Measurements from ENCODE around the gene MGMT. TPM values are rescaled to one million over a fixed set of nuclear protein-coding genes. Genes with fewer than 3 reads are reported as not detected.

MGMT gene
- total RNA-seq, 3 donors from 2014 or later: 34.1 to 57.8 (median 46.7) TPM

DNA sequence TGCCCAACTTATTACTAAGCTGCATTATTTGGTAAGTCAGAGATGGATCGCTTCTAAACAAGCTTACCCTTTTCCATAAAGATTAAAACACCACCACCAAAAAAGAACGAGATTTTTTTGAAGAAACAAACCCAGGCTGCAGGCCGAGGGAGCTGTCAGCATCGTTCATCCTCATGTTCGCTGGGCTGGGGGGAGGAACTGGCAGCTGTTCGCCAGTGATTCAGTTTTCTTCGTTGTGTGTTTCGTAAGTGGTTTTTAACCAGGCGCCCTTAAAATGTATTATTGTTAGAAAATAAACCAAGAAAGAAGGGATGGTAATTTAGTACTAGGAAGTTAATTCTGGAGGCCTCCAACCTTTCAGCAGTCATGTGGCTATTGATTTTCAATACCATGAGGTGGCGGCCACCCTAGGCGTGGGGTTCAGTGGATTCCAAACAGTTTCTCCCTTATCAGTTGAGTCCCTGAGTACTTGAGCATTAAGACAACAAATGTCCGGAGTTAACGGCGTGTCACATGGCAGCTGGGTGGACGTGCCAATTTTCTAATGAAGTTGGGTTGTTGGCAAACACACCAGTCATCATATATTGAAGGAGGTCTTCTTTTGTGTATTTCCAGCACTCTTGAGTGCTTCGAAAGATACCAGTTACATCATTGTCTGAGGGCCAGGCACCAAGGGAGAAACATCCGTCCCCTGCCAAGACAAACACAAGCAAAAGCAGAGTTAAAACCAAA lies 323.8 kb downstream of the MGMT start:
- DNase-seq (ENCODE audit: low spot score in 2 of 2): no peak
- no peaks in the 10 kb centered on the region for H3K9me3 ChIP-seq

DNA sequence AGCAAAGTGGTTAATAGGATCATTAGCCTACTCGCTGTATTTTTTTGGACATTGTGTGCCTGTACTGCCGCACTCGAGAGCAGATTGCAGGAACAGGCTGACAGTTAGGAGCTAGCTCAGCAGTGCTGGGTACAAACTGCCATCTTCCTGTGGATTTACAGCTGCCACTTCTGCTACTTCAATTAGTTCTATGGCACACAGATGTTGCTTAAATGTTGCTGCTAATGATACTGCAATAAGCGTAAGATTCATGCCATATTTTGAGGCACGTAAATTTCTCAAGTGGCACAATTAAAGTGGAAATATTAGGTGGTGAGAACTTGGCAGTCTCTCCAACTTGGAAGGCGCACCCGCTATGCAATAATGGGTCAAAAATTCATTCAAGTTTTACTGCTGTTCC lies 325.1 kb downstream of the MGMT start:
- intact Hi-C loops (cut with DNase I; ENCODE audit: low total_unique reads): no loop called here
- TF ChIP-seq, protein P1, sequence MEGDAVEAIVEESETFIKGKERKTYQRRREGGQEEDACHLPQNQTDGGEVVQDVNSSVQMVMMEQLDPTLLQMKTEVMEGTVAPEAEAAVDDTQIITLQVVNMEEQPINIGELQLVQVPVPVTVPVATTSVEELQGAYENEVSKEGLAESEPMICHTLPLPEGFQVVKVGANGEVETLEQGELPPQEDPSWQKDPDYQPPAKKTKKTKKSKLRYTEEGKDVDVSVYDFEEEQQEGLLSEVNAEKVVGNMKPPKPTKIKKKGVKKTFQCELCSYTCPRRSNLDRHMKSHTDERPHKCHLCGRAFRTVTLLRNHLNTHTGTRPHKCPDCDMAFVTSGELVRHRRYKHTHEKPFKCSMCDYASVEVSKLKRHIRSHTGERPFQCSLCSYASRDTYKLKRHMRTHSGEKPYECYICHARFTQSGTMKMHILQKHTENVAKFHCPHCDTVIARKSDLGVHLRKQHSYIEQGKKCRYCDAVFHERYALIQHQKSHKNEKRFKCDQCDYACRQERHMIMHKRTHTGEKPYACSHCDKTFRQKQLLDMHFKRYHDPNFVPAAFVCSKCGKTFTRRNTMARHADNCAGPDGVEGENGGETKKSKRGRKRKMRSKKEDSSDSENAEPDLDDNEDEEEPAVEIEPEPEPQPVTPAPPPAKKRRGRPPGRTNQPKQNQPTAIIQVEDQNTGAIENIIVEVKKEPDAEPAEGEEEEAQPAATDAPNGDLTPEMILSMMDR (IDR thresholded peaks at IDR 0.05): no peak
- TF ChIP-seq POLR2AphosphoS5 (IDR thresholded peaks at IDR 0.05) (no peak), POLR2A (IDR thresholded peaks at IDR 0.05) (no peak)
- Histone ChIP-seq H3K36me3 (no peaks in the 10 kb centered on the region), H3K4me3 (no peak overlapping the region), H3K9me3 (no peaks in the 10 kb centered on the region), H3K4me1 (no peaks in the 10 kb centered on the region), H3K27ac (no peak overlapping the region), H3K27me3 (no peaks in the 10 kb centered on the region)
- no peak for DNase-seq (ENCODE audit: low spot score in 2 of 2)

More for the DNA sequence above, 323.8 kb downstream of the MGMT start:
- Histone ChIP-seq H3K36me3 (no peaks in the 10 kb centered on the region), H3K4me3 (no peak overlapping the region), H3K27me3 (no peaks in the 10 kb centered on the region), H3K27ac (no peak overlapping the region), H3K4me1 (no peaks in the 10 kb centered on the region)
- no peak for TF ChIP-seq POLR2A (IDR thresholded peaks at IDR 0.05)
- TF ChIP-seq, protein P1 (IDR thresholded peaks at IDR 0.05): no peak
- no peak for TF ChIP-seq POLR2AphosphoS5 (IDR thresholded peaks at IDR 0.05)
- intact Hi-C loops (cut with DNase I; ENCODE audit: low total_unique reads): no loop called here

DNA sequence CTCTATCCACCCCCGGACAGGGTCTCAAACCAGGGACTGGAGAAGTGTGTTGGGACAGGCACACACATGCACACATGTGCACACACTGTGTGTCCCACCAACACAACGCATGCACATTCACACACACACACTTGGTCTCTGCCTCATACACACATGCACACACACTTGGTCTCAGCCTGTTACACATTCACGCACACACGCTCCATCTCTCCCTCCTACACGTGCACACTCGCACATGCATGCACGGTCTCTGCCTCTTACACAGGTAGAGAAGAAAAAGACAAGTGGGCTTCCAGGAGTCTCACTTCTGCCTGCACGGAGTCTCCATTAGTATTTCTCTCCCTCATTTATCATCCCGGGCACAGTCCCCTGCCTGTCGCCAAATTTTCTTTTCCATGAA lies 325.8 kb downstream of the MGMT start:
- no peaks in the 10 kb centered on the region for H3K9me3 ChIP-seq
- H3K4me3 ChIP-seq: no peak overlapping the region
- no peak for DNase-seq (ENCODE audit: low spot score in 2 of 2)
- TF ChIP-seq POLR2AphosphoS5 (IDR thresholded peaks at IDR 0.05) (no peak), POLR2A (IDR thresholded peaks at IDR 0.05) (no peak)
- TF ChIP-seq, protein P1 (IDR thresholded peaks at IDR 0.05): no peak
- H3K36me3 ChIP-seq: no peaks in the 10 kb centered on the region
- no peaks in the 10 kb centered on the region for H3K27me3 ChIP-seq
- no peaks in the 10 kb centered on the region for H3K4me1 ChIP-seq
- intact Hi-C loops (cut with DNase I; ENCODE audit: low total_unique reads): no loop called here
- no peak overlapping the region for H3K27ac ChIP-seq

DNA sequence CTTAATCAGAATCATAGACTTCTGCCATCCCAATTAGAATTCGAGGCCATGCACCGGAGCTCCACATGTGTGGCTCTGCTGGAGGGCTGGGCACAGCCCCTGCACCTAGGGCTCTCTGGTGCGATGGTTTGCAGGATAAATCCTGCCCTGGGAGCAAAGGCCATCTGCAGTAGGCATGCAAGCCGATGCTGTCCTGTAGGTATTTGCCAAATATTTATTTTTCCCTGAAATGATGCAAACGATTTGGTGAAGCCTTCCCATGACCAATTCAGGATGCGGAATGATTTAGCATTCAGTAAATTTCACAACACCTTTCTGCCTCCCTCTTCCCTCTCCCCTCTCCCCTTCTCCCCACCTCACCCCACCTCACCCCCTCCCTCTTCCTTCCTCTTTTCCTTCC lies 326.4 kb downstream of the MGMT start:
- Histone ChIP-seq H3K27me3 (no peaks in the 10 kb centered on the region), H3K4me3 (no peak overlapping the region), H3K27ac (no peak overlapping the region), H3K4me1 (no peaks in the 10 kb centered on the region), H3K9me3 (no peaks in the 10 kb centered on the region), H3K36me3 (no peaks in the 10 kb centered on the region)
- intact Hi-C loops (cut with DNase I; ENCODE audit: low total_unique reads): no loop called here
- no peak for TF ChIP-seq POLR2A (IDR thresholded peaks at IDR 0.05)
- TF ChIP-seq, protein P1 (IDR thresholded peaks at IDR 0.05): no peak
- DNase-seq (ENCODE audit: low spot score in 2 of 2): no peak

DNA sequence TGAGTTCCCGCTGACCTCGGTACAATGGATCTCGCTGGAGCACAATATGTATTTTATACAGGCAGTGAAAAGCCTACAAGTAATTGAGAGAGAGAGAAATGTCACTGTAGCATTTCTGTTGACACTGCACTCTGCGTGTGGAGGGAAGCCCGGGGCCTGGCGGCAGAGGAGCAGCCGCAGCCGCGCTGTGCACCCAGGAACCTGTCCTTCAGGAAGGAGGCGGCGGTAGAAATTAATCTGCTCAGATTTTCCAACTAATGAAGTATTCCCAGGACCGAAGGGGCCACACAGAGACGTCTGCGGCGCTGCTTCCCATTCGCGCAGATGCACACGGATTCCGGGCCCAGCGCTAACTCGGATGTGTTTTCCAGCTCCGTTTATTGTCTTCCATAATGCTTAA lies 327.0 kb downstream of the MGMT start:
- Histone ChIP-seq H3K27ac (no peak overlapping the region), H3K4me3 (no peak overlapping the region), H3K27me3 (no peaks in the 10 kb centered on the region), H3K9me3 (no peaks in the 10 kb centered on the region), H3K36me3 (no peaks in the 10 kb centered on the region), H3K4me1 (no peaks in the 10 kb centered on the region)
- DNase-seq (ENCODE audit: low spot score in 2 of 2): no peak
- intact Hi-C loops (cut with DNase I; ENCODE audit: low total_unique reads): no loop called here
- TF ChIP-seq, protein P1 (IDR thresholded peaks at IDR 0.05): no peak
- TF ChIP-seq POLR2AphosphoS5 (IDR thresholded peaks at IDR 0.05) (no peak), POLR2A (IDR thresholded peaks at IDR 0.05) (no peak)
